ENCODE data around the gene ERRFI1.

The ERRFI1 gene

GRCh38 chr1:8010080-8010664 is 15.9 kb downstream of the ERRFI1 start:
- no peak for TF ChIP-seq CTCF (conservative IDR thresholded peaks at IDR 0.05; ENCODE audit: low read depth, low read length)
- no peak overlapping the region for H3K4me3 ChIP-seq (ENCODE audit: low read length)
- DNase-seq (ENCODE audit: low read depth) = no peak

- DNase-seq (ENCODE audit: low read depth) = no peak
- TF ChIP-seq CTCF (conservative IDR thresholded peaks at IDR 0.05; ENCODE audit: low read depth, low read length) = no peak
- no peak overlapping the region for H3K4me3 ChIP-seq (ENCODE audit: low read length)
Measured at GRCh38 chr1:8009043-8010002, 16.8 kb downstream of the ERRFI1 start.

GRCh38 chr1:8006037-8006963 is 19.8 kb downstream of the ERRFI1 start:
- TF ChIP-seq CTCF (conservative IDR thresholded peaks at IDR 0.05; ENCODE audit: low read depth, low read length) = no peak
- no peak overlapping the region for H3K4me3 ChIP-seq (ENCODE audit: low read length)
- no peak for DNase-seq (ENCODE audit: low read depth)

- DNase-seq (ENCODE audit: low read depth) = peak; percentile 76
- no peak overlapping the region for H3K4me3 ChIP-seq (ENCODE audit: low read length)
Measured at GRCh38 chr1:8004803-8005573, 21.1 kb downstream of the ERRFI1 start.

GRCh38 chr1:8004113-8004802 is 21.9 kb downstream of the ERRFI1 start:
- no peak for TF ChIP-seq CTCF (conservative IDR thresholded peaks at IDR 0.05; ENCODE audit: low read depth, low read length)
- no peak overlapping the region for H3K4me3 ChIP-seq (ENCODE audit: low read length)
- no peak for DNase-seq (ENCODE audit: low read depth)

More at GRCh38 chr1:8004803-8005573, 21.1 kb downstream of the ERRFI1 start:
- no peak for TF ChIP-seq CTCF (conservative IDR thresholded peaks at IDR 0.05; ENCODE audit: low read depth, low read length)

Data from retinal pigment epithelial cell (primary cell).